ENCODE results near the gene CIPC. TPM values are rescaled to one million over a fixed set of nuclear protein-coding genes. Genes with fewer than 3 reads are reported as not detected.

Gene CIPC
- total RNA-seq, 1 donor from 2014 or later = 39.5 TPM

- peak; percentile 85 for ATAC-seq
- DNase-seq (ENCODE audit: low spot score) = peak; percentile 84
- intact Hi-C loops (cut with DNase I) = loop anchor here (5.0 kb wide), 2 partner anchors 156 to 191 kb away; no protein-coding TSS in a partner anchor
These were observed 30.2 kb upstream of the CIPC start for GRCh38 chr14:77067632-77068516.

DNA sequence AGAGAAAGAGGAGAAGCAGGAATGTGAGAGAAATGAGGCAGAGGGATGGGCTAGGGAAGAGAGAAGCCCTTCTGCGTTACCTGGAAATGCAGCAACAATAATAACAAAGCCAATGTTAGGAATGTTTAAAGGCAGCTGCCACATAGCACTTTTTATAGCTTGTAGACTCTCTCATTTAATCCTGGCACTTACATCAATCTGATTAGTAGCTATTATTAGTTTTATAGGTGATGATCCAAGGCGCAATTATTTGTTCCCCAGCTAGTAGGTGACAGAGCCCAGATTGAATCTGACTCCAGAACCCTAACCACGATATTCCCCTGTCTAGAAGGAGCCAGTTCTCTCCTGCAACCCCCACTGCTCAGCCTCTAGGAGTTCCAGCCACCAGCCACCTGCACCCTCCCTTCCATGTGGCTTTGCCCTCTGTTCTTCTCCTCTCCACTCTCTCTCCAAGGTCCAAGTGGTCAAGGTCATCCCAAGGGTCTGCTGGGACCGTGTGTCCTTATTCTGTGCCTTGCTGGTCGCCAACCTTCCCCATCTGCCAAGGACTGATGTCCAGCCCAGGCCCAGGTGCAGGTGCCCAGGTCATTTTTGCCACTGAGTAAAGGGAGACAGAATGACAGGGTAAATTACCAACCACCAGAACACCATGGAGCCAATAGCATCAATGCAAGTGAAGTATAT, 29.4 kb upstream of the CIPC start:
- ATAC-seq (no peak), DNase-seq (ENCODE audit: low spot score) (no peak)
- intact Hi-C loops (cut with DNase I) = loop anchor here (5.0 kb wide), 2 partner anchors 156 to 191 kb away; no protein-coding TSS in a partner anchor

GRCh38 chr14:77069551-77069950, 28.5 kb upstream of the CIPC start:
- intact Hi-C loops (cut with DNase I) = loop anchor here (5.0 kb wide), 2 partner anchors 157 to 192 kb away; no protein-coding TSS in a partner anchor
- ATAC-seq (no peak), DNase-seq (ENCODE audit: low spot score) (no peak)

GRCh38 chr14:77071938-77072388, 26.1 kb upstream of the CIPC start:
- ATAC-seq (no peak), DNase-seq (ENCODE audit: low spot score) (no peak)
- intact Hi-C loops (cut with DNase I) = no loop called here

GRCh38 chr14:77074969-77075368, 23.1 kb upstream of the CIPC start:
- intact Hi-C loops (cut with DNase I) = no loop called here
- ATAC-seq = no peak
- DNase-seq (ENCODE audit: low spot score) = no peak

DNA sequence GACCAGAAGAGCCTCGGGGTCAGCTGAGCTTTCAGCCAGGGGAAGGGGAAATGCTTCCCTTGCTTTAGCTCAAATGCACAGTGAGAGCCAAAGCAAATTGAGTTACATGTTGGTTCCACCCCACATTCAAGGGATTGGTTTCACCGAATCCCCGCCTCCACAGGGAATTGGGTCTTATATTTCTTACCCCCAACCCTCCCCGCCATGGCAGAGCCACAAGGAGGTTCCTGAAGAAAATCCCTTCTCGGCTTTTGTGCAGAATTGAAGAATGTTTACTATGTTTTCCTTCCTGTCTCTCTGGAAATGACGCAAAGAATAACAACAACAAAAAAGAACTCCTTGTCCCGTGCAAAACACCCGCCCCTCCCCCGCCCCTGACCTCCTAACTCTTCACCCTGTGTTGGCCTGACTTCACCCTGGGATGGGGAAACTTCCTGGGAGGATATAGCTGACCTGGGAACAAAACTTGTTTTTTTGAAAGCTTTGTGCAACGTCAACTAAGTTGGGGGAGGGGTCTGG, 21.9 kb upstream of the CIPC start:
- ATAC-seq = peak; percentile 97

GRCh38 chr14:77077040-77077439, 21.0 kb upstream of the CIPC start:
- intact Hi-C loops (cut with DNase I) = no loop called here
- ATAC-seq (peak; percentile 29), DNase-seq (ENCODE audit: low spot score) (no peak)

More for the DNA sequence above, 21.9 kb upstream of the CIPC start:
- no peak for DNase-seq (ENCODE audit: low spot score)
- intact Hi-C loops (cut with DNase I) = no loop called here

- ATAC-seq = no peak
- DNase-seq (ENCODE audit: low spot score) = no peak
- intact Hi-C loops (cut with DNase I) = no loop called here
These were observed 15.7 kb upstream of the CIPC start for GRCh38 chr14:77082356-77082755.

GRCh38 chr14:77083082-77083481, 15.0 kb upstream of the CIPC start:
- intact Hi-C loops (cut with DNase I) = no loop called here
- DNase-seq (ENCODE audit: low spot score) (no peak), ATAC-seq (no peak)

- ATAC-seq (no peak), DNase-seq (ENCODE audit: low spot score) (no peak)
- intact Hi-C loops (cut with DNase I) = no loop called here
These were observed 13.1 kb upstream of the CIPC start for GRCh38 chr14:77084985-77085384.

DNA sequence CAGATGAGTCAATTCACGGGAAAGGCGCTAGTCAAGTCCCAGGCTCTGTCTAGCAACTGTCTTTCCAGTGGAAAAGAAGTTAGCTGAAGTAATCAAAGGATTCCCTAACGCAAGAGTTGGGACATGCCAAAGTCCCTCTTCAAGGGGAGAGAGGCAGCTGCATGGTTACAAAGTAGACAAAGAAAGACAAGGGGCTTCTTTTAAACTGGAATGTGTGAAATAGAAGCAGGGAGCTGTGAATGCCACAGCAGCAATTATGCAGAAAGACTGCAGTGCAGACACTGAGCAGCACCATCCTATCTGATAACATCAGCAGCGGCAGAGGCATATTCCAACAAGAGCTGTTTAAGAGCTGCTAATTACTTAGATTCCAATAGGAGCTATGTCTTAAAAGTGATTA, 12.5 kb upstream of the CIPC start:
- no peak for ATAC-seq
- DNase-seq (ENCODE audit: low spot score) = no peak
- intact Hi-C loops (cut with DNase I) = no loop called here

- no peak for ATAC-seq
- intact Hi-C loops (cut with DNase I) = no loop called here
These were observed 11.9 kb upstream of the CIPC start for GRCh38 chr14:77086017-77086727.

DNA sequence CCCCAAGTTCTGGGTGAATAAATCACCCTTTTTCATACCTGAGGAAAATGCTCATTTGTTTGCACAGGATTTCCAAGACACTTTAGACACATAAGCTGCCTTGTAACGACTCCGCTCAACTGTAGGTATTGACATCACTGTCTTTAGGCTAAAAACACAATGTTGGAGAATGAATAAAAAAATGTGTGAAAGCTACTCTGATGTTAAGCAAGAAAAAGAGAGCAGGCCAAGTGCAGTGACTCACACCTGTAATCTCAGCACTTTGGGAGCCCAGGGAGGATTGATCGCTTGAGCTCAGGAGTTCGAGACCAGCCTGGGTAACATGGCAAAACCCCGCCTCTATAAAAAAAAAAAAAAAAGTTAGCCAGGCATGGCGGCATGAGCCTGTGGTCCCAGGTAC, 11.1 kb upstream of the CIPC start:
- no peak for DNase-seq (ENCODE audit: low spot score)
- intact Hi-C loops (cut with DNase I) = no loop called here
- ATAC-seq = no peak

More at GRCh38 chr14:77086017-77086727, 11.9 kb upstream of the CIPC start:
- no peak for DNase-seq (ENCODE audit: low spot score)

- ATAC-seq = no peak
- DNase-seq (ENCODE audit: low spot score) = no peak
- intact Hi-C loops (cut with DNase I) = no loop called here
These were observed 10.4 kb upstream of the CIPC start for GRCh38 chr14:77087631-77088030.

GRCh38 chr14:77088219-77088618, 9.8 kb upstream of the CIPC start:
- DNase-seq (ENCODE audit: low spot score) = no peak
- intact Hi-C loops (cut with DNase I) = no loop called here
- no peak for ATAC-seq

GRCh38 chr14:77088645-77089044, 9.4 kb upstream of the CIPC start:
- intact Hi-C loops (cut with DNase I) = no loop called here
- DNase-seq (ENCODE audit: low spot score) (no peak), ATAC-seq (no peak)

DNA sequence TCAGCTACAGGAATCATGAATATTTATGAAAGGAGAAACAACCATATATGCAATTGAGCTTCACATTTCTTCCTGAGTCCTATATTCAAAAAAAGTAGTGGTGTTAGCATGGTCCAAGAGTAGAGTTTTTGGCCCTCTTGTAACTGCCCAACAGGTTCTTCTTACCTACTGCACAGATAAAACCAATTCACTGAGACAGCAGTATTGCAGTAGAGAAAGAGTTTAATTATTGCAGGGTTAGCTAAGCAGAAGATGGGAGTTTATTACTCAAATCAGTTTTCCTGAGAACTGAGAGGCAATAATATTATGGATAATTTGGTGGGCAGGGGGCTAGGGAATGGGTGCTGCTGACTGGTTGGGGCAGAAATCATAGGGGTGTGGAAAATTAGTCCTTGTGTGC, 6.5 kb upstream of the CIPC start:
- intact Hi-C loops (cut with DNase I) = no loop called here
- DNase-seq (ENCODE audit: low spot score) = no peak
- no peak for ATAC-seq

- intact Hi-C loops (cut with DNase I) = no loop called here
These were observed 5.4 kb upstream of the CIPC start for GRCh38 chr14:77092676-77093075.

GRCh38 chr14:77094672-77095284, 3.3 kb upstream of the CIPC start:
- intact Hi-C loops (cut with DNase I) = no loop called here
- DNase-seq (ENCODE audit: low spot score) = peak; percentile 90
- no peak for ATAC-seq

More at GRCh38 chr14:77092676-77093075, 5.4 kb upstream of the CIPC start:
- DNase-seq (ENCODE audit: low spot score) = no peak
- ATAC-seq = no peak
